SK-N-SH treated with all-trans-retinoic acid at 6 μM for 48 hours (cell line): ENCODE measurements around the gene CTSD.

ENCODE experiments used
- ARNTL ChIP-seq: fragments of 450-650 bp; formaldehyde crosslinking; IDR thresholded peaks from 2 replicates; pipeline ENCODE4 v1.5.0; 2020; ENCODE audit warnings: low read depth, mild to moderate bottlenecking, moderate library complexity, borderline replicate concordance
- GLIS3 ChIP-seq: fragments of 250-450 bp; sonication (Bioruptor Pico); IDR thresholded peaks from 2 replicates; pipeline ENCODE4 v1.5.0; 2020; ENCODE audit warnings: mild to moderate bottlenecking, moderate library complexity
- PATZ1 ChIP-seq: fragments of 250-450 bp; sonication (Bioruptor Pico); IDR thresholded peaks from 2 replicates; pipeline ENCODE4 v1.8.0; 2020; ENCODE audit warnings: mild to moderate bottlenecking, moderate library complexity, borderline replicate concordance
- PPARA ChIP-seq: fragments of 250-450 bp; sonication (Bioruptor Pico); IDR thresholded peaks from 2 replicates; pipeline ENCODE4 v1.5.0; 2020; ENCODE audit warnings: mild to moderate bottlenecking, borderline replicate concordance
- ZC3H10 ChIP-seq: fragments of 250-450 bp; sonication (Bioruptor Pico); IDR thresholded peaks from 2 replicates; pipeline ENCODE4 v1.5.1; 2021; ENCODE audit warnings: mild to moderate bottlenecking, moderate library complexity
- ZFP30 ChIP-seq: fragments of 450-650 bp; formaldehyde crosslinking; IDR thresholded peaks from 2 replicates; pipeline ENCODE4 v1.5.0; 2022; ENCODE audit warnings: mild to moderate bottlenecking, moderate library complexity

GRCh38 chr11:1747753-1748635 is 15.7 kb downstream of the CTSD start:
- TF ChIP-seq ZC3H10 (CRISPR knock-in tag) (no peak), PPARA (CRISPR knock-in tag) (no peak), ZFP30 (no peak), PATZ1 (no peak), GLIS3 (CRISPR knock-in tag) (no peak), ARNTL (CRISPR knock-in tag) (no peak)
